OCI-LY7 (cell line): ENCODE data around the gene SPACA4.

Experiments used
- EZH2phosphoT487 ChIP-seq: fragments of 200-600 bp; sonication (generic); IDR thresholded peaks from 2 replicates; pipeline ENCODE4 v1.6.1; 2018; ENCODE audit warnings: low read depth, borderline replicate concordance, mild to moderate bottlenecking, mixed run types, antibody characterized with exemption, low read length, moderate library complexity, mixed read lengths
- TF ChIP-seq, protein P1 (sequence below): fragments of 200-600 bp; sonication (generic); conservative IDR thresholded peaks from 2 replicates; pipeline ENCODE4 v1.5.1; 2014; ENCODE audit warnings: mild to moderate bottlenecking, antibody characterized with exemption, low read length, moderate library complexity, mixed read lengths

- TF ChIP-seq, protein P1, sequence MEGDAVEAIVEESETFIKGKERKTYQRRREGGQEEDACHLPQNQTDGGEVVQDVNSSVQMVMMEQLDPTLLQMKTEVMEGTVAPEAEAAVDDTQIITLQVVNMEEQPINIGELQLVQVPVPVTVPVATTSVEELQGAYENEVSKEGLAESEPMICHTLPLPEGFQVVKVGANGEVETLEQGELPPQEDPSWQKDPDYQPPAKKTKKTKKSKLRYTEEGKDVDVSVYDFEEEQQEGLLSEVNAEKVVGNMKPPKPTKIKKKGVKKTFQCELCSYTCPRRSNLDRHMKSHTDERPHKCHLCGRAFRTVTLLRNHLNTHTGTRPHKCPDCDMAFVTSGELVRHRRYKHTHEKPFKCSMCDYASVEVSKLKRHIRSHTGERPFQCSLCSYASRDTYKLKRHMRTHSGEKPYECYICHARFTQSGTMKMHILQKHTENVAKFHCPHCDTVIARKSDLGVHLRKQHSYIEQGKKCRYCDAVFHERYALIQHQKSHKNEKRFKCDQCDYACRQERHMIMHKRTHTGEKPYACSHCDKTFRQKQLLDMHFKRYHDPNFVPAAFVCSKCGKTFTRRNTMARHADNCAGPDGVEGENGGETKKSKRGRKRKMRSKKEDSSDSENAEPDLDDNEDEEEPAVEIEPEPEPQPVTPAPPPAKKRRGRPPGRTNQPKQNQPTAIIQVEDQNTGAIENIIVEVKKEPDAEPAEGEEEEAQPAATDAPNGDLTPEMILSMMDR = no peak
- no peak for TF ChIP-seq EZH2phosphoT487
These were observed 36.7 kb upstream of the SPACA4 start for GRCh38 chr19:48569814-48570213.
